Fibroblast of skin of back (primary cell): ENCODE measurements around the gene SF3B2.
A peak's percentile ranks its signal among the peaks of the same experiment; 100 is the strongest.
"Not testable (repeated sequence)": the region's sequence is repeated elsewhere in the genome, so short reads cannot be mapped to it uniquely, and the experiment has no call there.

Experiments
- DNase-seq: peaks from one replicate; pipeline ENCODE4 v3.0.0-alpha.2; 2013

Gene SF3B2

GRCh38 chr11:66015936-66016792, 36.0 kb upstream of the SF3B2 start:
- DNase-seq, result no peak

GRCh38 chr11:66016793-66017177, 35.4 kb upstream of the SF3B2 start:
- DNase-seq, result no peak

GRCh38 chr11:66017321-66017720, 34.8 kb upstream of the SF3B2 start:
- DNase-seq, result no peak

- DNase-seq, result no peak
Measured at GRCh38 chr11:66020212-66020611, 32.0 kb upstream of the SF3B2 start.

GRCh38 chr11:66020618-66021357, 31.4 kb upstream of the SF3B2 start:
- DNase-seq, result peak; percentile 86

GRCh38 chr11:66022401-66023185, 29.6 kb upstream of the SF3B2 start:
- peak; percentile 65 for DNase-seq

GRCh38 chr11:66023186-66023440, 29.1 kb upstream of the SF3B2 start:
- DNase-seq, result not testable (repeated sequence)

GRCh38 chr11:66026017-66026529, 26.1 kb upstream of the SF3B2 start, which contains the start of gene CATSPER1:
CATSPER1 (minus strand) TSS chr11:66026479; CDS start chr11:66026379, 100 bp downstream.
- no peak for DNase-seq

GRCh38 chr11:66032957-66033735, 19.0 kb upstream of the SF3B2 start:
- no peak for DNase-seq

GRCh38 chr11:66035653-66036333, 16.4 kb upstream of the SF3B2 start:
- no peak for DNase-seq

- no peak for DNase-seq
Measured at GRCh38 chr11:66036334-66036710, 15.8 kb upstream of the SF3B2 start.

GRCh38 chr11:66037327-66037726, 14.8 kb upstream of the SF3B2 start:
- DNase-seq, result no peak

- no peak for DNase-seq
Measured at GRCh38 chr11:66039765-66040164, 12.4 kb upstream of the SF3B2 start.

GRCh38 chr11:66042227-66042995, 9.8 kb upstream of the SF3B2 start:
- DNase-seq, result no peak

GRCh38 chr11:66042996-66043906, 8.9 kb upstream of the SF3B2 start:
- DNase-seq, result no peak

- DNase-seq, result no peak
Measured at GRCh38 chr11:66044757-66045156, 7.4 kb upstream of the SF3B2 start.

GRCh38 chr11:66045177-66045639, 7.0 kb upstream of the SF3B2 start:
- peak; percentile 72 for DNase-seq

- DNase-seq, result no peak
Measured at GRCh38 chr11:66046901-66047300, 5.3 kb upstream of the SF3B2 start.

GRCh38 chr11:66047541-66048365, 4.4 kb upstream of the SF3B2 start:
- peak; percentile 21 for DNase-seq
